ENCODE measurements around the gene RPH3AL. TPM values are rescaled to one million over a fixed set of nuclear protein-coding genes. Genes with fewer than 3 reads are reported as not detected.
"Not testable (repeated sequence)": the region's sequence is repeated elsewhere in the genome, so short reads cannot be mapped to it uniquely, and the experiment has no call there.

The RPH3AL gene
- total and polyA plus RNA-seq, 2 of the 8 experiments (the other 6 are each of a cell fraction or from before 2014, with no cell fraction given): 5.6 to 5.8 TPM

DNA sequence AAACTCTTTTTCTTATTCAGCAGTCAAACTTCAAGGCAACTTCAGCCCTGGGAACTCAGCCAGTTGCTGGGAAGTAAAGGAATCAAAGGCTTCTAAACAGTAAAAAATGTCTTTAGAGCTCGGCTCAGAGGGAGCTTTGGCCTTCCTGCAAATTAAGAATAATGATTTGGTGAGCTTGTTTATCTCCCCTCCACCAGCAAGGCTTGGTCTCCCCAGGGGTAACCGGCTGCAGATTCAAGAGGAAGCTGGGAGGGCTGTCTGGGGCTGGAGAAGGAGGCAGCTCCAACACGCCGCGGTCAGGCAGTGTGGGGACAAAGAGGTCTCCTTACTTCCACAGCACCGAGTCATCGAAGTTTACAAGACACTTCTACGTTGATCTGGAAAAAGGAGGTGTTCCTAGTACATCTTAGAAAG is 153.4 kb downstream of the RPH3AL start (continued):
- TF ChIP-seq, protein P1, sequence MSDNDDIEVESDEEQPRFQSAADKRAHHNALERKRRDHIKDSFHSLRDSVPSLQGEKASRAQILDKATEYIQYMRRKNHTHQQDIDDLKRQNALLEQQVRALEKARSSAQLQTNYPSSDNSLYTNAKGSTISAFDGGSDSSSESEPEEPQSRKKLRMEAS (IDR thresholded peaks at IDR 0.05): no peak
- TF ChIP-seq HDAC2 (IDR thresholded peaks at IDR 0.05; ENCODE audit: borderline replicate concordance in 1 of 2, low read depth in 2 of 2, low read length in 2 of 2): no peak
- no peak for TF ChIP-seq KDM5A (IDR thresholded peaks at IDR 0.05; ENCODE audit: low read length)
- TF ChIP-seq, protein P2, sequence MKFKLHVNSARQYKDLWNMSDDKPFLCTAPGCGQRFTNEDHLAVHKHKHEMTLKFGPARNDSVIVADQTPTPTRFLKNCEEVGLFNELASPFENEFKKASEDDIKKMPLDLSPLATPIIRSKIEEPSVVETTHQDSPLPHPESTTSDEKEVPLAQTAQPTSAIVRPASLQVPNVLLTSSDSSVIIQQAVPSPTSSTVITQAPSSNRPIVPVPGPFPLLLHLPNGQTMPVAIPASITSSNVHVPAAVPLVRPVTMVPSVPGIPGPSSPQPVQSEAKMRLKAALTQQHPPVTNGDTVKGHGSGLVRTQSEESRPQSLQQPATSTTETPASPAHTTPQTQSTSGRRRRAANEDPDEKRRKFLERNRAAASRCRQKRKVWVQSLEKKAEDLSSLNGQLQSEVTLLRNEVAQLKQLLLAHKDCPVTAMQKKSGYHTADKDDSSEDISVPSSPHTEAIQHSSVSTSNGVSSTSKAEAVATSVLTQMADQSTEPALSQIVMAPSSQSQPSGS (IDR thresholded peaks at IDR 0.05; ENCODE audit: low read length): no peak
- TF ChIP-seq POU5F1 (IDR thresholded peaks at IDR 0.05; ENCODE audit: low read depth, low read length): no peak
- no peak for TF ChIP-seq TAF7 (optimal IDR thresholded peaks at IDR 0.05; ENCODE audit: borderline replicate concordance, low read depth, low read length)

GRCh38 chr17:198225-198624 is 154.4 kb downstream of the RPH3AL start:
- H3K56ac ChIP-seq (replicated peaks; ENCODE audit: insufficient read length, low read depth, low read length); H3K79me1 ChIP-seq (ENCODE audit: low read depth, low read length); POLR2A ChIA-PET (ENCODE audit: partially characterized antibody): not testable (repeated sequence)

More at GRCh38 chr17:198225-198624, 154.4 kb downstream of the RPH3AL start:
- not testable (repeated sequence) for H4K8ac ChIP-seq (ENCODE audit: extremely low read depth, insufficient read depth, low read length); H2BK5ac ChIP-seq (ENCODE audit: low read depth, low read length); H3K9ac ChIP-seq (replicated peaks in 1 of 4; ENCODE audit: extremely low read depth in 1 of 4, low read depth in 3 of 4, low read length in 3 of 4); H3K36me3 ChIP-seq (ENCODE audit: control insufficient read depth in 2 of 4, insufficient read depth in 4 of 4, low read length in 3 of 4); H3K4me2 ChIP-seq (ENCODE audit: insufficient read depth in 1 of 2, low read depth in 2 of 2, low read length in 2 of 2); H4K5ac ChIP-seq (ENCODE audit: insufficient read length, low read depth, low read length); H4K20me1 ChIP-seq (replicated peaks in 1 of 2; ENCODE audit: control insufficient read depth in 1 of 2, insufficient read depth in 2 of 2, low read length in 2 of 2); H3K23ac ChIP-seq (ENCODE audit: insufficient read length); H4K91ac ChIP-seq (replicated peaks; ENCODE audit: insufficient read length, low read length); H3K23me2 ChIP-seq (ENCODE audit: low read depth, low read length); FAIRE-seq; H2BK120ac ChIP-seq (replicated peaks; ENCODE audit: low read depth, low read length); H2AFZ ChIP-seq (ENCODE audit: low read length); H3K79me2 ChIP-seq (ENCODE audit: control insufficient read depth in 1 of 2, insufficient read depth in 2 of 2, low read length in 2 of 2); H3K27ac ChIP-seq (ENCODE audit: low read depth, low read length); H3K4me3 ChIP-seq (ENCODE audit: extremely low read depth in 1 of 4, insufficient read depth in 2 of 4, low read depth in 3 of 4, low read length in 4 of 4); H3K9me3 ChIP-seq (ENCODE audit: insufficient read depth in 2 of 2, low read depth in 1 of 2, low read length in 1 of 2); H2AK5ac ChIP-seq (ENCODE audit: low read depth, low read length); H3K4ac ChIP-seq (replicated peaks; ENCODE audit: insufficient read length, low read depth, low read length); H3K27me3 ChIP-seq (replicated peaks in 1 of 4; ENCODE audit: control insufficient read depth in 3 of 4, extremely low read depth in 1 of 4, insufficient read depth in 3 of 4, low read length in 3 of 4); H2BK20ac ChIP-seq (ENCODE audit: low read length); DNase-seq (ENCODE audit: low read depth in 1 of 2, low spot score in 2 of 2); H2BK15ac ChIP-seq (ENCODE audit: low read length); H3K14ac ChIP-seq (ENCODE audit: insufficient read length); H3K18ac ChIP-seq (ENCODE audit: extremely low read depth, low read length); H2BK12ac ChIP-seq (ENCODE audit: low read depth, low read length)
- CTCF ChIA-PET (ENCODE audit: partially characterized antibody): interaction anchor here (0.6 to 2.3 kb wide), 5 partner anchors 13 to 108 kb away, joined by 3 to 7 read pairs (median 3); no protein-coding TSS in a partner anchor
- WGBS, 2 experiments (ENCODE audit: extremely low coverage in 1 of 2, insufficient coverage in 1 of 2, insufficient read length in 1 of 2, insufficient replicate concordance in 2 of 2, low coverage in 1 of 2, low lambda C conversion rate in 2 of 2, missing lambda C conversion rate in 1 of 2): 88% methylated on average over 15 of the region's 15 CpGs; no CpG with 5 or more reads in 1 of the 2 experiments
- H3K4me1 ChIP-seq (replicated peaks in 1 of 4; ENCODE audit: control insufficient read depth in 3 of 4, insufficient read depth in 4 of 4, low read length in 3 of 4): peaks cover 0 to 16% (median 4%) of the 10 kb centered on the region in 4 experiments; a peak in 4 of 7 replicates

Measured in H1 (cell line).